ENCODE measurements around the gene EPHA3. TPM values are rescaled to one million over a fixed set of nuclear protein-coding genes. Genes with fewer than 3 reads are reported as not detected.

Gene EPHA3
- total and polyA plus RNA-seq, 2 donors (not counting 3 experiments of a cell fraction or from before 2014, with no cell fraction given) = not detected

DNA sequence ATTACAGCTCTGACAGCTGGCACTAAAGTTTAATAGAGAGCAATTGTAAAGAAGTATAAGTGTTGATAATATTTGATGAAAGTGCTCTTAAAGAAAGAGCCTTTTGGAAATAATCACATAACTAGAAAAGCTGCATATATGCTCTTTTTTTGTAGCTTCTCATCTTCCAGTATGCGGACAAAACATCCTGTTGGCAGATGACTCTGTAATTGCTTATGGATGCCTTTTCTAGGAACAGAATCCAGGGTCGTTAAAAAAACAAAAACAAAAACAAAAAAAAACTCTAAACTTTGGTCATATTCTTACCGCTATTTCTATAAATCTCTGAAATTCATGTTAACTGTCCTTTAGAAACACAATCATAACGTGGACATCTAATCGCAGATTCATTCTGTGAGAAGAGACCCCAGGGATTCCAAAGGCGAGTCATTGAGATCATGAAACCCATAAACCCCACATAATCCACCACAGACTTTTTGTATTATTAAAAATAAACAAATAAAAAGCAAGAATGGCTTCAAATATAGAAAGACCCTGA lies 109.8 kb downstream of the EPHA3 start:
- H3K4me3 ChIP-seq (replicated peaks in 1 of 3; ENCODE audit: insufficient read depth in 1 of 3, low read depth in 1 of 3, low read length in 3 of 3) = no peak overlapping the region

More for the DNA sequence above, 109.8 kb downstream of the EPHA3 start:
- no peak overlapping the region for H2AFZ ChIP-seq (ENCODE audit: low read depth, low read length)
- no peaks in the 10 kb centered on the region for H3K79me2 ChIP-seq (ENCODE audit: control insufficient read depth, insufficient read depth, low read length)
- H3K9me1 ChIP-seq (replicated peaks; ENCODE audit: control insufficient read depth, extremely low read depth, insufficient read depth, low read length) = no peaks in the 10 kb centered on the region
- no peaks in the 10 kb centered on the region for H3K4me1 ChIP-seq (ENCODE audit: control insufficient read depth, extremely low read depth, insufficient read depth, low read length)
- no peaks in the 10 kb centered on the region for H4K20me1 ChIP-seq (replicated peaks; ENCODE audit: control insufficient read depth, extremely low read depth, insufficient read depth, low read length)
- TF ChIP-seq JUN (IDR thresholded peaks at IDR 0.05; ENCODE audit: borderline replicate concordance, insufficient read depth, insufficient read length, low read depth) (no peak), EZH2 (IDR thresholded peaks at IDR 0.05; ENCODE audit: borderline replicate concordance, low read depth, low read length, severe bottlenecking) (no peak), MAX (IDR thresholded peaks at IDR 0.05; ENCODE audit: insufficient read depth, insufficient read length) (no peak), POLR2AphosphoS5 (IDR thresholded peaks at IDR 0.05; ENCODE audit: insufficient read depth, low read depth, low read length) (no peak), POLR2A (IDR thresholded peaks at IDR 0.05; ENCODE audit: low read depth, low read length) (no peak), FOS (IDR thresholded peaks at IDR 0.05; ENCODE audit: borderline replicate concordance, insufficient read depth, low read length) (no peak), MYC (IDR thresholded peaks at IDR 0.05; ENCODE audit: low read depth, low read length) (no peak), GATA2 (IDR thresholded peaks at IDR 0.05; ENCODE audit: insufficient read depth, insufficient read length, low read depth, low read length) (no peak)
- TF ChIP-seq, protein P1, sequence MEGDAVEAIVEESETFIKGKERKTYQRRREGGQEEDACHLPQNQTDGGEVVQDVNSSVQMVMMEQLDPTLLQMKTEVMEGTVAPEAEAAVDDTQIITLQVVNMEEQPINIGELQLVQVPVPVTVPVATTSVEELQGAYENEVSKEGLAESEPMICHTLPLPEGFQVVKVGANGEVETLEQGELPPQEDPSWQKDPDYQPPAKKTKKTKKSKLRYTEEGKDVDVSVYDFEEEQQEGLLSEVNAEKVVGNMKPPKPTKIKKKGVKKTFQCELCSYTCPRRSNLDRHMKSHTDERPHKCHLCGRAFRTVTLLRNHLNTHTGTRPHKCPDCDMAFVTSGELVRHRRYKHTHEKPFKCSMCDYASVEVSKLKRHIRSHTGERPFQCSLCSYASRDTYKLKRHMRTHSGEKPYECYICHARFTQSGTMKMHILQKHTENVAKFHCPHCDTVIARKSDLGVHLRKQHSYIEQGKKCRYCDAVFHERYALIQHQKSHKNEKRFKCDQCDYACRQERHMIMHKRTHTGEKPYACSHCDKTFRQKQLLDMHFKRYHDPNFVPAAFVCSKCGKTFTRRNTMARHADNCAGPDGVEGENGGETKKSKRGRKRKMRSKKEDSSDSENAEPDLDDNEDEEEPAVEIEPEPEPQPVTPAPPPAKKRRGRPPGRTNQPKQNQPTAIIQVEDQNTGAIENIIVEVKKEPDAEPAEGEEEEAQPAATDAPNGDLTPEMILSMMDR (IDR thresholded peaks at IDR 0.05; ENCODE audit: extremely low read depth in 1 of 2, insufficient read depth in 1 of 2, low read depth in 1 of 2, low read length in 2 of 2) = no peak
- ChIA-PET CTCF (no interaction called here), POLR2A (no interaction called here)
- H3K9ac ChIP-seq (replicated peaks; ENCODE audit: extremely low read depth, insufficient read depth, low read length) = no peak overlapping the region
- no TSS peak for BruUV-seq (replicated peaks)
- H3K4me2 ChIP-seq (ENCODE audit: insufficient read depth, low read length) = no peak overlapping the region
- dilution Hi-C loops (cut with MboI; ENCODE audit: extremely low pct_ligation_motif_present, low sequenced_read_pairs) = no loop called here
- no peaks in the 10 kb centered on the region for H3K9me3 ChIP-seq (replicated peaks; ENCODE audit: control insufficient read depth, insufficient read depth, low read length)
- H3K27me3 ChIP-seq (ENCODE audit: control insufficient read depth in 2 of 2, insufficient read depth in 2 of 2, low read length in 2 of 2) = no peaks in the 10 kb centered on the region
- no peak for DNase-seq (ENCODE audit: low read depth, low spot score)
- no peak for FAIRE-seq
- H3K27ac ChIP-seq (ENCODE audit: insufficient read depth, low read depth, low read length) = no peak overlapping the region
- no peaks in the 10 kb centered on the region for H3K36me3 ChIP-seq (ENCODE audit: control insufficient read depth in 2 of 2, extremely low read depth in 1 of 2, insufficient read depth in 2 of 2, low read length in 2 of 2)
- intact Hi-C loops (cut with micrococcal nuclease) = no loop called here
